H1 (cell line): Measurements from ENCODE around the gene EGFLAM. TPM values are rescaled to one million over a fixed set of nuclear protein-coding genes. Genes with fewer than 3 reads are reported as not detected.

Experiments
- CTCF ChIA-PET: fragments of 300-600 bp; sonication (Branson Sonifier 250); formaldehyde crosslinking; loops from one replicate; lab custom pipeline; 2021; ENCODE audit not compliant: partially characterized antibody; lab: Charles Lee
- POLR2A ChIA-PET: fragments of 300-600 bp; sonication (Branson Sonifier 250); formaldehyde crosslinking; loops from one replicate; lab custom pipeline; 2021; ENCODE audit warnings: inconsistent platforms; ENCODE audit not compliant: partially characterized antibody; lab: Charles Lee
- DNase-seq, 2 experiments: peaks; one replicate each; pipeline versions ENCODE4 v3.0.0 to v3.0.0-alpha.2; 2010 to 2022; ENCODE audit warnings: low spot score in 2 of 2, low read depth in 1 of 2, mixed read lengths in 1 of 2
- FAIRE-seq: peaks from 2 replicates; lab custom pipeline; 2011; peaks lifted over from hg19 to GRCh38; lab: Jason Lieb, UNC
- H2AFZ ChIP-seq: 2 replicates; pipeline ENCODE4 v1.8.1; 2012; ENCODE audit warnings: low read length, inconsistent platforms
- H2AK5ac ChIP-seq: 2 replicates; pipeline ENCODE4 v1.6.1; 2013; ENCODE audit warnings: low read depth, low read length
- H2BK120ac ChIP-seq: replicated peaks from 2 replicates; pipeline ENCODE3; 2013; ENCODE audit warnings: low read depth, low read length, inconsistent platforms
- H2BK12ac ChIP-seq: 2 replicates; pipeline ENCODE4 v1.6.1; 2013; ENCODE audit warnings: low read depth, low read length
- H2BK15ac ChIP-seq: 2 replicates; pipeline ENCODE4 v1.6.1; 2013; ENCODE audit warnings: low read length
- H2BK20ac ChIP-seq: 2 replicates; pipeline ENCODE4 v1.6.1; 2013; ENCODE audit warnings: low read length
- H2BK5ac ChIP-seq: 2 replicates; pipeline ENCODE4 v1.6.1; 2013; ENCODE audit warnings: low read depth, low read length
- H3K14ac ChIP-seq: 2 replicates; pipeline ENCODE4 v1.6.1; 2013; ENCODE audit warnings: inconsistent platforms; ENCODE audit not compliant: insufficient read length
- H3K18ac ChIP-seq: 2 replicates; pipeline ENCODE4 v1.6.1; 2013; ENCODE audit warnings: low read length; ENCODE audit errors: extremely low read depth
- H3K23ac ChIP-seq: 2 replicates; pipeline ENCODE4 v1.6.1; 2013; ENCODE audit warnings: inconsistent platforms; ENCODE audit not compliant: insufficient read length
- H3K23me2 ChIP-seq: 2 replicates; pipeline ENCODE4 v1.6.1; 2013; ENCODE audit warnings: low read depth, low read length
- H3K27ac ChIP-seq: 2 replicates; pipeline ENCODE4 v1.6.1; 2011; ENCODE audit warnings: low read depth, low read length, inconsistent platforms
- H3K27me3 ChIP-seq, 4 experiments: replicated peaks in 1 of 4; 1 replicate in 1 of 4; 2 replicates in 3 of 4; pipeline versions ENCODE4 v1.6.1 to v1.8.1; 2011 to 2013; ENCODE audit warnings: low read length in 3 of 4, mild to moderate bottlenecking in 3 of 4, inconsistent platforms in 2 of 4, mixed read lengths in 2 of 4, moderate library complexity in 1 of 4; ENCODE audit not compliant: control insufficient read depth in 3 of 4, insufficient read depth in 3 of 4; ENCODE audit errors: extremely low read depth in 1 of 4
- H3K36me3 ChIP-seq, 4 experiments: 2 replicates each; pipeline versions ENCODE4 v1.6.1 to v1.8.1; 2011 to 2013; ENCODE audit warnings: mild to moderate bottlenecking in 4 of 4, low read length in 3 of 4, moderate library complexity in 2 of 4, control low read depth in 1 of 4, inconsistent platforms in 1 of 4; ENCODE audit not compliant: insufficient read depth in 4 of 4, control insufficient read depth in 2 of 4
- H3K4ac ChIP-seq: replicated peaks from 2 replicates; pipeline ENCODE3; 2013; ENCODE audit warnings: low read length, low read depth, mixed read lengths, inconsistent platforms; ENCODE audit not compliant: insufficient read length
- H3K4me1 ChIP-seq, 4 experiments: replicated peaks in 1 of 4; 1 replicate in 1 of 4; 2 replicates in 3 of 4; pipeline versions ENCODE4 v1.6.1 to v1.8.1; 2011 to 2013; ENCODE audit warnings: low read length in 3 of 4, inconsistent platforms in 2 of 4, mixed read lengths in 1 of 4; ENCODE audit not compliant: insufficient read depth in 4 of 4, control insufficient read depth in 3 of 4
- H3K4me2 ChIP-seq, 2 experiments: 2 replicates each; pipeline versions ENCODE4 v1.6.1 to v1.8.1; 2011 to 2013; ENCODE audit warnings: low read depth in 2 of 2, low read length in 2 of 2, control low read depth in 1 of 2, inconsistent platforms in 1 of 2, mild to moderate bottlenecking in 1 of 2; ENCODE audit not compliant: insufficient read depth in 1 of 2
- H3K4me3 ChIP-seq, 4 experiments: fragments of 200-600, 300-600 bp in 1 of 4; sonication (generic), shearing (Covaris generic), sonication (Bioruptor Twin) in 1 of 4; 2 replicates each; pipeline versions ENCODE4 v1.5.1 to v1.8.1; 2011 to 2016; ENCODE audit warnings: low read length in 4 of 4, low read depth in 3 of 4, control low read depth in 2 of 4, inconsistent platforms in 2 of 4, mild to moderate bottlenecking in 2 of 4, mixed read lengths in 1 of 4, moderate library complexity in 1 of 4; ENCODE audit not compliant: insufficient read depth in 2 of 4; ENCODE audit errors: extremely low read depth in 1 of 4
- H3K56ac ChIP-seq: replicated peaks from 2 replicates; pipeline ENCODE3; 2013; ENCODE audit warnings: low read depth, mild to moderate bottlenecking, mixed read lengths, low read length, inconsistent platforms; ENCODE audit not compliant: insufficient read length
- H3K79me1 ChIP-seq: 2 replicates; pipeline ENCODE4 v1.6.1; 2013; ENCODE audit warnings: low read depth, low read length, control low read depth
- H3K79me2 ChIP-seq, 2 experiments: 2 replicates each; pipeline versions ENCODE4 v1.6.1 to v1.8.1; 2012 to 2013; ENCODE audit warnings: low read length in 2 of 2, mild to moderate bottlenecking in 2 of 2, inconsistent platforms in 1 of 2; ENCODE audit not compliant: insufficient read depth in 2 of 2, control insufficient read depth in 1 of 2
- H3K9ac ChIP-seq, 4 experiments: replicated peaks in 1 of 4; 1 replicate in 1 of 4; 2 replicates in 3 of 4; pipeline versions ENCODE4 v1.6.1 to v1.8.1; 2011 to 2013; ENCODE audit warnings: low read depth in 3 of 4, low read length in 3 of 4, control low read depth in 2 of 4, mild to moderate bottlenecking in 2 of 4, moderate library complexity in 2 of 4, inconsistent platforms in 1 of 4; ENCODE audit errors: extremely low read depth in 1 of 4
- H3K9me3 ChIP-seq, 2 experiments: 2 replicates each; pipeline versions ENCODE4 v1.6.1 to v1.8.1; 2012 to 2013; ENCODE audit warnings: mild to moderate bottlenecking in 2 of 2, moderate library complexity in 2 of 2, control low read depth in 1 of 2, inconsistent platforms in 1 of 2, low read depth in 1 of 2, low read length in 1 of 2, mixed read lengths in 1 of 2; ENCODE audit not compliant: insufficient read depth in 2 of 2
- H4K20me1 ChIP-seq, 2 experiments: replicated peaks in 1 of 2; 2 replicates each; pipeline versions ENCODE3 to v1.8.1; 2011 to 2013; ENCODE audit warnings: inconsistent platforms in 2 of 2, low read length in 2 of 2, mild to moderate bottlenecking in 1 of 2; ENCODE audit not compliant: insufficient read depth in 2 of 2, control insufficient read depth in 1 of 2
- H4K5ac ChIP-seq: 2 replicates; pipeline ENCODE4 v1.6.1; 2013; ENCODE audit warnings: low read length, low read depth, mixed read lengths, inconsistent platforms; ENCODE audit not compliant: insufficient read length
- H4K8ac ChIP-seq: 2 replicates; pipeline ENCODE4 v1.8.0; 2013; ENCODE audit warnings: mild to moderate bottlenecking, moderate library complexity, low read length, inconsistent platforms; ENCODE audit not compliant: insufficient read depth; ENCODE audit errors: extremely low read depth
- H4K91ac ChIP-seq: replicated peaks from 2 replicates; pipeline ENCODE3; 2013; ENCODE audit warnings: low read length, mixed read lengths, inconsistent platforms; ENCODE audit not compliant: insufficient read length
- ASH2L ChIP-seq: fragments of 200-600, 300-600 bp; sonication (generic); IDR thresholded peaks from one replicate; pipeline ENCODE4 v1.7.1; 2017; ENCODE audit warnings: low read length
- BACH1 ChIP-seq: IDR thresholded peaks from 2 replicates; pipeline ENCODE4 v1.6.1; 2012; ENCODE audit warnings: low read length, improper control_type of control experiment
- BCL11A ChIP-seq, 2 experiments: IDR thresholded peaks; one replicate each; pipeline ENCODE4 v1.6.1; 2011; ENCODE audit warnings: low read depth in 2 of 2, low read length in 2 of 2, mild to moderate bottlenecking in 2 of 2
- BRCA1 ChIP-seq: IDR thresholded peaks from 2 replicates; pipeline ENCODE4 v1.6.1; 2012; ENCODE audit warnings: low read depth, low read length, improper control_type of control experiment
- FOSL1 ChIP-seq: IDR thresholded peaks from 2 replicates; pipeline ENCODE4 v1.6.1; 2011; ENCODE audit warnings: mild to moderate bottlenecking, low read depth, low read length, moderate library complexity; ENCODE audit not compliant: insufficient read depth
- GABPA ChIP-seq: IDR thresholded peaks from 2 replicates; pipeline ENCODE4 v1.6.1; 2011; ENCODE audit warnings: mild to moderate bottlenecking, low read length, moderate library complexity, borderline replicate concordance; ENCODE audit not compliant: insufficient read depth
- HDAC6 ChIP-seq: IDR thresholded peaks from one replicate; pipeline ENCODE4 v1.7.1; 2012; ENCODE audit warnings: low read depth, mild to moderate bottlenecking, inconsistent platforms, low read length, moderate library complexity
- JUND ChIP-seq: IDR thresholded peaks from 2 replicates; pipeline ENCODE4 v1.6.1; 2011; ENCODE audit warnings: mild to moderate bottlenecking, improper control_type of control experiment, low read length
- MAFK ChIP-seq: IDR thresholded peaks from 2 replicates; pipeline ENCODE4 v1.6.1; 2012; ENCODE audit warnings: low read depth, mild to moderate bottlenecking, improper control_type of control experiment, low read length
- RAD21 ChIP-seq, 2 experiments: IDR thresholded peaks in 1 of 2; conservative IDR thresholded peaks in 1 of 2; 2 replicates each; pipeline ENCODE4 v1.6.1; 2011; ENCODE audit warnings: low read depth in 2 of 2, low read length in 2 of 2, improper control_type of control experiment in 1 of 2, inconsistent platforms in 1 of 2, mild to moderate bottlenecking in 1 of 2, moderate library complexity in 1 of 2
- RBBP5 ChIP-seq: IDR thresholded peaks from 2 replicates; pipeline ENCODE4 v1.7.1; 2012; ENCODE audit warnings: low read depth, mild to moderate bottlenecking, inconsistent platforms, low read length, moderate library complexity, borderline replicate concordance
- RXRA ChIP-seq: IDR thresholded peaks from 2 replicates; pipeline ENCODE4 v1.6.1; 2011; ENCODE audit warnings: low read depth, mild to moderate bottlenecking, low read length, moderate library complexity; ENCODE audit not compliant: insufficient read depth
- SP1 ChIP-seq: IDR thresholded peaks from 2 replicates; pipeline ENCODE4 v1.6.1; 2011; ENCODE audit warnings: low read depth, low read length
- WGBS, 2 experiments: shearing (Covaris generic) in 1 of 2; methylation state at CpG; one replicate each; pipeline versions ENCODE4 v1.1.6 to v1.1.7; 2013 to 2015; ENCODE audit warnings: low lambda C conversion rate in 2 of 2, mixed read lengths in 2 of 2, inconsistent platforms in 1 of 2, low coverage in 1 of 2, missing lambda C conversion rate in 1 of 2; ENCODE audit not compliant: insufficient replicate concordance in 2 of 2, insufficient coverage in 1 of 2, insufficient read length in 1 of 2; ENCODE audit errors: extremely low coverage in 1 of 2, missing lambda C conversion rate in 1 of 2; 5-methylcytosine and 5-hydroxymethylcytosine counted together
- polyA plus RNA-seq, 7 experiments: library from polyadenylated mRNA; depleted of rRNA in 3 of 7; stranded (reverse) in 5 of 7; unstranded in 2 of 7; fragments of >200 nt in 5 of 7; fragments of 200-250 nt in 2 of 7; gene quantifications; 1 replicate in 5 of 7; 2 replicates in 1 of 7; 4 replicates in 1 of 7; pipeline versions ENCODE4 v1.2.1 to v1.2.3, GENCODE V29; 2011 to 2013; ENCODE audit warnings: missing spikeins in 2 of 7, mixed read lengths in 2 of 7
- total RNA-seq: library from RNA; stranded (reverse); fragmentation: NEBNext Ultra II Directional; extraction: Animal tissue kit (Norgen Biotek cat#: 25700); gene quantifications from 2 replicates; pipeline ENCODE4 v1.2.1, GENCODE V29; 2021

EGFLAM gene
- total and polyA plus RNA-seq, 2 of the 8 experiments (the other 6 are each of a cell fraction or from before 2014, with no cell fraction given), result 0.20 to 0.24 TPM

- Histone ChIP-seq H3K9ac (no peak overlapping the region), H4K20me1 (no peaks in the 10 kb centered on the region), H3K27ac (no peak overlapping the region), H3K4me2 (no peak overlapping the region), H2AK5ac (no peak overlapping the region), H3K4me3 (no peak overlapping the region), H3K18ac (no peak overlapping the region), H4K8ac (no peak overlapping the region), H2BK20ac (no peak overlapping the region), H3K9me3 (no peaks in the 10 kb centered on the region), H2BK120ac (no peak overlapping the region), H3K23me2 (no peaks in the 10 kb centered on the region; the same call in 1 of the 2 replicates), H3K14ac (no peak overlapping the region), H2BK12ac (no peak overlapping the region), H4K91ac (no peak overlapping the region), H3K79me2 (no peaks in the 10 kb centered on the region), H2BK15ac (no peak overlapping the region), H3K36me3 (no peaks in the 10 kb centered on the region), H3K4ac (no peak overlapping the region), H3K27me3 (peaks cover 7 to 36% (median 19%) of the 10 kb centered on the region in 4 experiments), H3K56ac (no peak overlapping the region), H3K23ac (no peak overlapping the region)
- CTCF ChIA-PET, result interaction anchor here (0.7 to 4.5 kb wide), 11 partner anchors 7 to 546 kb away, joined by 3 to 26 read pairs (median 6); no protein-coding TSS in a partner anchor
- POLR2A ChIA-PET, result no interaction called here
- 79% methylated on average over 6 of the region's 6 CpGs; no CpG with 5 or more reads in 1 of the 2 experiments for WGBS, 2 experiments
- TF ChIP-seq RXRA, result no peak
- TF ChIP-seq BACH1, result no peak
- TF ChIP-seq BCL11A (IDR thresholded peaks at IDR 0.05; ENCODE audit: low read depth in 2 of 2, low read length in 2 of 2), result no peak
- no peak for TF ChIP-seq HDAC6
- no peak for TF ChIP-seq GABPA
- no peak for TF ChIP-seq RBBP5
- TF ChIP-seq RAD21 (IDR thresholded peaks at IDR 0.05 in 1 of 2, conservative IDR thresholded peaks at IDR 0.05 in 1 of 2; ENCODE audit: low read depth in 2 of 2, low read length in 2 of 2), result no peak
- no peak for TF ChIP-seq ASH2L
- TF ChIP-seq JUND, result no peak
- TF ChIP-seq MAFK, result no peak
- TF ChIP-seq BRCA1, result no peak
- TF ChIP-seq SP1, result no peak
- TF ChIP-seq FOSL1, result no peak
- TF ChIP-seq, all 59 proteins: peak for 0
- H4K5ac ChIP-seq, result no peak overlapping the region
- H2AFZ ChIP-seq, result no peak overlapping the region
- no peak for FAIRE-seq
- H3K79me1 ChIP-seq, result no peaks in the 10 kb centered on the region
- DNase-seq, result no peak
- peaks cover 2 to 7% (median 2%) of the 10 kb centered on the region in 4 experiments; a peak in 4 of 7 replicates for H3K4me1 ChIP-seq
- no peak overlapping the region for H2BK5ac ChIP-seq
Measured at GRCh38 chr5:38263983-38264382, 5.6 kb downstream of the EGFLAM start.
